GM21737 (cell line): ENCODE data around the gene BCKDK.
"Not testable (repeated sequence)": the region's sequence is repeated elsewhere in the genome, so short reads cannot be mapped to it uniquely, and the experiment has no call there.

Experiments used
- ATAC-seq: cut with Tn5 transposase; IDR thresholded peaks from one replicate; pipeline ENCODE4 v1.9.1; 2021; ENCODE audit warnings: mild to moderate bottlenecking, moderate library complexity; ENCODE audit not compliant: unreplicated experiment

BCKDK gene

GRCh38 chr16:31141071-31141469 is 32.9 kb downstream of the BCKDK start:
- ATAC-seq: not testable (repeated sequence)

GRCh38 chr16:31141489-31142108 is 33.4 kb downstream of the BCKDK start:
- ATAC-seq: no peak

GRCh38 chr16:31142109-31143010 is 34.2 kb downstream of the BCKDK start:
- ATAC-seq: peak; percentile 86

GRCh38 chr16:31143011-31143693 is 35.0 kb downstream of the BCKDK start:
- ATAC-seq: no peak

GRCh38 chr16:31143694-31144148 is 35.5 kb downstream of the BCKDK start:
- ATAC-seq: no peak

- not testable (repeated sequence) for ATAC-seq
Observed at GRCh38 chr16:31144418-31144817, 36.2 kb downstream of the BCKDK start.

- no peak for ATAC-seq
Observed at GRCh38 chr16:31145398-31145990, 37.3 kb downstream of the BCKDK start.

GRCh38 chr16:31147574-31147973 is 39.4 kb downstream of the BCKDK start:
- ATAC-seq: no peak

- no peak for ATAC-seq
Observed at GRCh38 chr16:31148281-31148728, 40.1 kb downstream of the BCKDK start.

GRCh38 chr16:31148896-31149295 is 40.7 kb downstream of the BCKDK start:
- no peak for ATAC-seq

- ATAC-seq: no peak
Observed at GRCh38 chr16:31149332-31149731, 41.1 kb downstream of the BCKDK start.

GRCh38 chr16:31149894-31150890 is 42.0 kb downstream of the BCKDK start, which contains the start of gene PRSS36:
TSS of gene PRSS36 (minus strand) at chr16:31150066. CDS start at chr16:31150035, 31 bp downstream.
- no peak for ATAC-seq

GRCh38 chr16:31150976-31151375 is 42.8 kb downstream of the BCKDK start:
- ATAC-seq: not testable (repeated sequence)

GRCh38 chr16:31157136-31157535 is 49.0 kb downstream of the BCKDK start:
- ATAC-seq: no peak
